Effector CD8-positive, alpha-beta T cell (primary cell): ENCODE measurements around the gene TAL1.
"Not testable (repeated sequence)": the region's sequence is repeated elsewhere in the genome, so short reads cannot be mapped to it uniquely, and the experiment has no call there.

ENCODE experiments used
- DNase-seq: peaks from one replicate; lab custom pipeline; 2025; lab: John Stamatoyannopoulos, UW

TAL1 gene

DNA sequence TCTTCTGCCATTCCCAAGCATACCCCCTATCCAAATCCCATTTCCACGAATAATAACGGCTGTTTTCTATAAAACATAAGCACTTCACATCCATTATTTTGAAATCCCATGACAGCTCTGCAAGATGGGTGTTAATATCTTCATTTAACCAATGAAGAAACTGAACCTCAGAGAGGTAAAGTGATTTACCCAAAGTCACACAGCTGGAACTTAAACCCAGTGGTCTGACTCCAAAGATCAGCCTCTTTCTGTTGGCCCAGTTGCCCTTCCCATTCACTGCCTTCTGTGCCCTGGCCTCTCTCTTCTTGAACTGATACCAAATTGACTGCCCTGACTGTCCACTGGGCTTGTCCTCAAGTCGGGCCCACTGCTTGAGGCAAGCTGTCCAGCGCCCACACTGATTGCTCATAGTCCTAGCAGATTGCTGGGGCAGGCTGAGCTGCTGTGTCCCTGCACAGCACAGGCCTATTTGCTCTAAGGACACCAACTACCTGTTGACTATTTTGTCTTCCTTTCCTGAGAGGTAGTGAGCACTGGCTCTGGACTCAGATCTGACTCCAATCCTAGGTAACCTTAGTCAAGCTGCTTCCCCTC, 19.3 kb downstream of the TAL1 start:
- no peak for DNase-seq

DNA sequence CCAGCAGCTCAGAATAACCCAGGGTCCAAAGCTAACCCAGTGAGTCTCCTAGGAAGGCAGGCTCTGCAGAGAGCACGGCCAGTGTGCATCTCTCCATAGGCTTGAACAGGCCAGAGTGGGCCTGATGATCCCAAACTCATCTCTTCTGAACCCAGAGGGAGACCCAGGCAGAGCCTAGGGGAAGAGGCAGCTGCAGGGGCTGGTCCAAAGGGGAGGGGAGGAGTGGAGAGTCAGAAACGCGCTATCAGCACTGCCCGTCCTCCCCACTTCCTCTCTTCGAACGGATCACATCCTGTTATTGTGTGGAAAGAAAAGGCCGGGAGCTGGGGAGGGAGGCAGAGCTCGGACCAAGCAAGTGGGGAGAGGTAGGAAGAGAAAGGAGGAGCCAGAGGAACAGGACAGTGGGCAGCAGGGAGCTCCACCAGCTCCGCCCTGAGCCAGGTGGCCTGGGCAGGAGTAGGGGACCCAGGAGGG, 20.2 kb downstream of the TAL1 start:
- no peak for DNase-seq

DNA sequence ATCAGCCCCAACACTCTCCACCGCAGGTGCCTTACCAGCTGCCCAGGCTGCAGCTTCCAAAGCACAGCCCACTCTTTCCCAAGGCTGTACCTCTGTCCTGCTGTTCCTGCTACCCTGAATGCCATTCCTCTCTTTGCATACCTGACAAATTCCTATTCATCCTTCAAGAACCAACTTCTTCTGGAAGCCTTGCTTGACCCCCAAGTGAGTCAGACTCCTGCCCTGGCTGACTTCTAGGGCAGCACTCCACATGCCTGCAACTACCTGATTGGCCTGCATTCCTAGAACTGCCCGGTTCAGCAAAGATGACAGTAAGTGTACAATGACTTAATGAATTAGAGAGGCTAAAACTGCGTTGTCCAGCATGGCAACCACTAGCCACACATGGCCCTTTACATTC, 21.4 kb downstream of the TAL1 start:
- no peak for DNase-seq

DNA sequence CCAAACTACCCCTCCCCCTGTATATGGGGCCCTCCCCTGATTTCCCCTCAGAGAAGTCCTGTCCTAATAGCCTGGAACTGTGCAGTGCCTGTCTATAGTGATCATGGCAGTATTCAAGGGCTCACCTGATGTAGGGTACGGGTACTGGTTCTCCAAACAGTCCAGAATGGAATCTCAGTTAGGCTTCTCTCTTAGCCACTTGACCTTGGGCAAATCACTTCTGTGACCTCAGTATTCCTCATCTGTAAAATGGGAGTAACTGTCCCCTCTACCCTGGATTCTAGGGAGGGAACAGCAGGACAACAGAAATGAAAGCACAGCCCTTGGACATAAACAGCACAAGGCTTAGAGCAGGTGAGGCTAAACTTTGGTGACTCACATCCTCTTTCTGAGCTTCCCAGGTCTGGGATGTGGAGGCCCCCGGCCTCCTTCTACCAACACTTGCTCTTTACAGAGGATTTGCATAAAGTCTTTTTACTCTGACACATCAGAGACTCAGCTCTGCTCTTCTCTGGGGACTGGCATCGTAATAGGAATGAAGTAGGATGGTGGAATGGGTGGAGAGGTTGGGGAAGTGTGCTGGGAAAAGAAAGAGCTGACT, 22.2 kb downstream of the TAL1 start:
- DNase-seq: no peak

DNA sequence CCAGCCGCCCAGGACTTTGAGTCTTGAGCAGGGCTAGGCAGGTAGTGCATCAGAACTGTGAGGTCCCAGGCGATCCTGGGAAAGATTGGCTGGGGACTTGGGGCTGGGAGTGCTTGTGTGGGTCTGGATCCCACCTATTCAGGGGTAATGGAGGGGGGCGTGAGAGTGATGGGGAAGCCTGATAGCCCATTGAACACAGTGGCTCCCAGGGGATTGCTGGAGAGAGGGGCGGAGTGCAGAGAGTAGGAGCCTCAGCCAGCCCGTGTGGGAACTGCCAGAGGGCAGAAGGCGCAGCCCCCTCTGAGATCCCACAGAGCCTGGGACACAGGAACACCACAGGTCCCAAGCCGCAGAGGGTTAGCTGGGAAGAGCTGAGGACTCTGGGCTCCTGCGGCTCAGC, 22.9 kb downstream of the TAL1 start:
- DNase-seq: no peak

DNA sequence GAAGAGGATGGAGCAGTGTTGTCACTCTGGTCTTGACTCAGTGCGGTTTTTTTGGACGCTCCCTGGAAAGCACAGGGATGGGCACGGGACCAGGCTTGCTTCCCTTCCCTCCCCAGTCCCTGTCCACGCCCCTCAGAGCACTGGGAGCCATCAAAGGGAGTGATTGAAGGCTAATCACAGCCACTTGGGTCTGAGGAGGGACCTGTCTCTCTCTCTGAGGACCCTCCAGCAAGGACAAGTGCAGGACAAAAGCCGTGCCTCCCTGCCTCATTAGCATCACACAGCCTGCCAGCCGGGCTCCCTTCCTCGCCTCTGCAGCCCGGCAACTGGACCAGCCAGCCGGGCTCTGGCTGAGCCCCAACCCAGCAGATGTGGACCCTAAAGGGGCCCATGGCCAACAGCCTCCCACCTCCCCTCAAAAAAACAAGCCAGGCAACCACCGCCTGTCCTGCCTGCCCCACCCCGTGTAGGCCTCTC, 23.6 kb downstream of the TAL1 start:
- no peak for DNase-seq

DNA sequence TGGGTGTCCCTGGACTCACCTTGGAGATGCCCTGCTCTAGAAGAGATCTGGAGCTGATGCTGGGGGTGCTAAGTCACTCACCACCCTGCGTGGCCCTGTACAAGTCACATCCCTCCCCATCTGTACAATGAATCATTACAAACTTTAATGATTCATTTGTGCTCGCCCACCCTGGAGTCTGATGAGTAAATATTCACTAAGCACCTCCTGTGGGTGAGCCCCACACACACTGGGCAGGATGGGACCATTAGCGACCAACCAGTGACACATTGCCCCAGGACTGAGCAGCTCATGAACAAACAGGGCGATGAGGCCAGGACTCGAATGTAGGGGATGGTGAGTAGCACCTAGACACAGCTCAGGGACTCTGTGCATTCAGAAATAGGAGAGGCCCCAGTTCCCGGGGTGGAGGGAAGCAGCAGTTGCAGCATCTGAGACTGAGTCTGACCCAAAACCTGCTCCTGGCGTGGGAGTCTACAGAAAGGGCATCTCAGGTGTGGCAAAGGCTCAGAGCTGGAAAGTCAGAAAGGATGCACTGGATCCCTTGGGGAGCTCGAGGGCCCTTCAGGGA, 24.1 kb downstream of the TAL1 start:
- DNase-seq: no peak

DNA sequence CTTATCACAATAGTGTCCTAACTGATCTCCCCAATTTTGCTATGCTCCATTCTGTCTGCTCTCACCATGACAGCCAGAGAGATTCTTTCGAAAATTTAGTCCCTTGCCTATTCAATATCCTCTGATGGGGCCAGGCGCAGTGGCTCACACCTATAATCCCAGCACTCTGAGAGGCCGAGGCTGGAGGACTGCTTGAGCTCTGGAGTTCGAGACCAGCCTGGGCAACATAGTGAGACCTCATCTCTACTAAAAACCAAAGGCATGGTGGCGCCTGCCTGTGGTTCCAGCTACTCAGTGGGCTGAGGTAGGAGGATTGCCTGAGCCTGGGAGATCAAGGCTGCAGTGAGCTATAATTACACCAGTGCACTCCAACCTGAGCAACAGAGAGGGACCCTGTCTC, 26.1 kb downstream of the TAL1 start:
- DNase-seq: no peak

DNA sequence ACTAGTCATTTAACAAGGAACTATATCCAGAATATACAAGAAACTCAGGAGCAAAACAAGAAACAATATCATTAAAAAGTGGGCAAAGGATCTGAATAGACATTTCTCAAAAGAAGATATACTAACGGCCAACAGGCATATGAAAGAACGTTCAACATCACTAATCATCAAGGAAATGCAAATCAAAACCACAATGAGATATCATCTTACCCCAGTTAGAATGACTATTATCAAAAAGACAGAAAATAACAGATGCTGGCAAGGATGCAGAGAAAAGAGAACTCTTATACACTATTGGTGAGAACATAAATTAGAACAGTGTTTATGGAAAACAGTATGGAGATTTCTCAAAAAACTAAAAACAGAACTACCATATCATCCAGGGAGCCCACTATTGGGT, 28.5 kb downstream of the TAL1 start:
- not testable (repeated sequence) for DNase-seq

DNA sequence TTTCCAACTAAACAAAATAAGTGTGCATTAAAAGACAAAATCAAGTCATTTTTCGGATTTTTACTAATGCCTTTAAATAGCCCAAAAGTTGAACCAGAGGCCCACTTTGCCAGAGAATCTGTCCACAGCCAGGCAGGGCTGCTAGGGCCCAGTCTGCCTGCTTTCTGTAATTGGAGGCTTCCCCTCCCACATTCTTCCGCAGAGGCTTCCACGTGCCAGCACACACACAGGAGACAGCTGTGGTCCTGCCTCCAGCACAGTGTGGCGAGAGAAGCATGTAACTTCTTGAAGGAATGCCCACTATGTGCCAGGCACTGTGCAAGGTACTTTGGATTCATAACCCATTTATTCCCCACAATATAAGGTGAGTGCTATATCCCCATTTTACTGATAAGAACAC, 30.8 kb downstream of the TAL1 start:
- DNase-seq: no peak

DNA sequence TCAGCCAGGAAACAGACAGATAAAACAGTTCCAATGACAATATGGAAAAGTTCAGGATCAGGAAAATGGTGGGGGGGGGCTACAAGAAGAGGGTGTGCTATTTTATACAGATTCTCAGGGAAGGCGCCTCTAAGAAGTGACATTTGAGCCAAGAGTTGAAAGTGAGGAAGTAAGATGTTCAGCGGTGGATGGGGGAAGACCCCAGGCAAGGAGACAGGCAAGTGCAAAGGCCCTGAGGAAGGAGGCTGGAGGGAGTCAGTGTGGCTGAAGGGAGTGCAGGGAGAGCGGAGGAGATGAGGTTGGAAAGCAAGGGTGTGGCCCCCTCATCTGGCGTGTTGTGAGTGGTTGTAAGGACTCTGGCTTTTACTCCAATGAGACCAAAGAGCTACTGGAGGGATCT, 33.8 kb downstream of the TAL1 start:
- DNase-seq: no peak

DNA sequence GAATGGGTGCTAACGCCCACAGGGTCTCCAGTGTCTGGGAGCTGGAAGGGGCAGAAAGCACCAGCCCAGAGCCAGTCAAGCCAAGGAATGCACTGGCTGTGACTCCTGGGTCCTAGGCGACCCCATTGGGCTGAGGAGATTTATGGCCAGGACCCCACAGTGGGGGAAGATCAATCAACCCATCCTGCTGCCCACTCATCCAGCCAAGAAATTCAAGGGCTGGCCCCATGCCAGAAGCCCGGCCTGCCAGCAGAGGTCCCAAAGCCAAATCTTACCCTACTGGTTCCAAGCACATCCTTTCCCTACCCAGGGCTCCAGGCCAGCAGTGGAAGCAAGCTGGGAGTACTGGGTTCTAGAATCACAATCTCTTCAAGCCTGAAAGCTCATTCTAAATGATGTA, 35.4 kb downstream of the TAL1 start:
- DNase-seq: no peak

DNA sequence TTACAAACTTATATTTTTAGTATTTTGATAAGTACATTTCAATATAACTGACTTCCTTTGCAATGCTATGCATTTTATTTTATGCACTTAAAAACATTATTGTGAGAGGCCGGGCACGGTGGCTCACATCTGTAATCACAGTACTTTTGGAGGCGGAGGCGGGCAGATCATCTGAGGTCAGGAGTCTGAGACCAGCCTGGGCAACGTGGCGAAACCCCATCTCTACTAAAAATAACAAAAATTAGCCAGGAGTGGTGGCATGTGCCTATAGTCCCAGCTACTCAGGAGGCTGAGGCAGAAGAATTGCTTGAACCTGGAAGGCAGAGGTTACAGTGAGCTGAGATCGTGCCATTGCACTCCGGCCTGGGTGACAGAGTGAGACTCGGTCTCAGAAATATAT, 36.0 kb downstream of the TAL1 start:
- DNase-seq: not testable (repeated sequence)

DNA sequence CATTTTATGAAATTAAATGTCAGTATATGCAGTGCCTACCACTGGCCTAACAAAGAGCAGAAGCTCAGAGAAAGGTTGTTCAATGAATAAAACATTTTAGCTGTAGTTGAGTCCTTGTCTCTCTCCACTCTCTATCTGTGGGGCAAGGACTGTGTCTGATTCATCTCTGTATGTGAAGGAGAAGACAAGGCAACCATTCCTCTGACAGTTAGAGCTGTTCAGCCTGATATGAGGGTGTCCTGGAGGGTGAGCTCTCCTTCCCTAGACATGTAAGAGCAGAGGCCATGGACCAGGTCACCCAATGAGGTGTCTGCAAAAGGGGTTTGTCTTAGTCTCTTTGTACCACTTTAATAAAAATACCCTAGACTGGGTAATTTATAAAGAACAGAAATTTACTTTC, 37.7 kb downstream of the TAL1 start:
- no peak for DNase-seq

DNA sequence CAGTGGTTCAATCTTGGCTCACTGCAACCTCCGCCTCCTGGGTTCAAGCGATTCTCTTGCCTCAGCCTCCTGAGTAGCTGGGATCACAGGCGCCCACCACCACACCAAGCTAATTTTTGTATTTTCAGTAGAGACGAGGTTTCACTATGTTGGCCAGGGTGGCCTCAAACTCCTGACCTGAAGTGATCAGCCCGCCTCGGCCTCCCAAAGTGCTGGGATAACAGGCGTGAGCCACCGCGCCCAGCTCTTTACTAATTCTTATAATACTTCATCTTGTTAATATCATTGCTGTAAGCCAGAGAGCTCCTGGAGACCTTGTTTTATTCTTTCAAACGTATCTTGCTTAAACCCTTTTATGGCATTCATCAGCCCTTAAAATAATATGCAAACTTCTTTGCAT, 38.5 kb downstream of the TAL1 start:
- DNase-seq: not testable (repeated sequence)

DNA sequence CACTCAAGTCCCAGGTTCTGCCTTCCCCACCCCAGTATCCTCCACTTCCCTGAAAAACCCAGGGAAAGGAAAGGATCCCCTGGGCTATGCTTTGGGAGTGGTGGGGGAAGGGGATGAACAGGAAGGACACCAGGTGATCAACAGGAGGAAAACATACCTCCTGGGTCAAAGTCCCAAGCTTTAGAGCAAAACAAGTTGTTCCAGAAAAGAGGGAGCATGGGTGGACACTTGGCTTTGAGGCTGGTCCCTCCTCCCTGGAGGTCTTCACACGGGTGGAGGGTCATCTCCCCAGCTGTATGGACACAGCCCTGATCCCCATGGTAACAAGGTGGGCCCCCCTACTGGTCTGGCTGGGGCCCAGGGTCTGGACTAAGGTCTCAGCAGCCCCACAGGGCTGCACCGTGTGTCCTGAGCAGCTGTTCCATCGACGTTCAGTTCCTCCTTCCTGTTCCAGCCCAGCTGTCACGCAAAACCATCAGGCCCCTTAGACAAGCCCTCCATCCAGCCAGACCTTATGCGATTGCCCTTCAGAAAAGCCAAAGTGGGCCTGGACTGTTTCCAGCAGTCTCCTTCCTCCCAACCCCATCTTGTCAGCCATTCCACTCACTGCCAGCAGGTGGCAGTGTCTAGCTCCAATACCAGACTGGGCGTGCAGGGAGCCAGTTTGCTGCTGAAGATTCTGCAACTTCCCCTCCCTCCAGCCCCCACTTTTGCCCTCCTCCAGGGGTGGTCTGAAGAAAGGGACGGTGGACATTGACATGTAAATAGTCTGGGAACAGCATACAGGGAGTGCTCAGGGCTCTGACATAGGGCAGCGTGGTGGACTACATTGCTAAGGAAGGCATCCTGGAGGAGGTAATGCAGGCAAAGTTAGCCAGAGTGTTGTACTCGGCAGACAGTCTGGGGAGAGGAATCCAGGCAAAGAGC, 39.3 kb downstream of the TAL1 start:
- DNase-seq: peak; percentile 35

DNA sequence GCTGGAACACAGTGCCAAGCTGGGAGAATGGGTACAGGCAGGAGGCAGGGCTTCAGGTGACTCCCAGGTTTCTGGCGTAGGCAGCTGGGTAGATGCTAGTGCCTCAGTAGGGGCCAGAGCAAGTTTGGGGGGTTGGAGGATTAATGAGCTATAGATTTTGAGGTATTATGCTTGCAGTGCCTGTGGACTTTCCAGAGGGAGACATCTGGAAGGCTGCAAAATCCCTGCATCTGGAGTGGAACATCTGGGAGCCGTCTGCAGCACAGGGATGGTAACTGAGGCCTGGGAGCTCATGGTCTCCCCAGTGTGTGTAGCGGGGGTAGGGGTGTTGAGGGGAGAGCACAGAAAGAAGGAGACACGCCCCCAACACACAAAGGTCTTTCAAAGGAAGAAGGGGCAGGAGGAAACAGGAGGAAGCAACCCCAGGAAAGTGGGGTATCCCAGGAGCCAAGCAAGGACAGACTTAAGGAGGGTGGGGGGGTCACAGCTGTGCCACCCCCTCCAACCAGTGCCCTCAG, 40.0 kb downstream of the TAL1 start:
- no peak for DNase-seq

DNA sequence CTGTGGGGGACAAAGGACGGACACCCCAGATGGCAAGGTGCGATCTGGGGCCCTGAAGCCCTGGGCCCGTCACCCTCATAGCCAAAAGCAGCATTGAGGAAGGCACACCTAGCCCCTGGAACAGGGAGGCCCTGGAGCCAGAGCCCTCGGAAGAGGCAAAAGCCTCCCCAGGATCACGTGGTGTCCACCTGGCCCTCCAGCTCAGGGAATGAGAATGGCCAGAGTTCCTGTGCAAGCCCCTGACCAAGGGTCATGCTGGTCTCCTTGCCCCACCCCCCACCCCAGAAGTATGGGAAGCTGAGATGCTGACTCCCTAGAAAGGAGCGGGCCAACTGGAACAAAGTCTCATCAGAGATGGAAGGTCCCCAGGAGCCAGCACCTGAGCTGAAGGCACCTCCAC, 41.2 kb downstream of the TAL1 start:
- no peak for DNase-seq

DNA sequence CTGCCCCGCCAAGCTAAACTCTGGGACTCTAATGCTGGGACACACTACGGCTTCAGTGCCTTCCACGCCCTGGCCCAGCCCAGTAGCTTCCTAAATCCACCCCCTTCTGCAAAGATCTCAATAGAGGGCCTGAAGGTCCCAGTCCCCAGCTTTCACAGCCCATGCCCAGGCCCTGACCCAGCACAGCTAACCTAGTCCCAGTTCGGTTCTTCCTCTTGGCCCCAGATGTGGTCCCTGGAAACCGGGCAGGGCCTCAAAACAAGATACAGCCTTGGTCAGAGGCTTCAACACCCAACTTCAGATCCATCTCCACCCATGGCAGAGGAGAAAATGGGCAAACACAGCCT, 41.5 kb downstream of the TAL1 start:
- DNase-seq: no peak

DNA sequence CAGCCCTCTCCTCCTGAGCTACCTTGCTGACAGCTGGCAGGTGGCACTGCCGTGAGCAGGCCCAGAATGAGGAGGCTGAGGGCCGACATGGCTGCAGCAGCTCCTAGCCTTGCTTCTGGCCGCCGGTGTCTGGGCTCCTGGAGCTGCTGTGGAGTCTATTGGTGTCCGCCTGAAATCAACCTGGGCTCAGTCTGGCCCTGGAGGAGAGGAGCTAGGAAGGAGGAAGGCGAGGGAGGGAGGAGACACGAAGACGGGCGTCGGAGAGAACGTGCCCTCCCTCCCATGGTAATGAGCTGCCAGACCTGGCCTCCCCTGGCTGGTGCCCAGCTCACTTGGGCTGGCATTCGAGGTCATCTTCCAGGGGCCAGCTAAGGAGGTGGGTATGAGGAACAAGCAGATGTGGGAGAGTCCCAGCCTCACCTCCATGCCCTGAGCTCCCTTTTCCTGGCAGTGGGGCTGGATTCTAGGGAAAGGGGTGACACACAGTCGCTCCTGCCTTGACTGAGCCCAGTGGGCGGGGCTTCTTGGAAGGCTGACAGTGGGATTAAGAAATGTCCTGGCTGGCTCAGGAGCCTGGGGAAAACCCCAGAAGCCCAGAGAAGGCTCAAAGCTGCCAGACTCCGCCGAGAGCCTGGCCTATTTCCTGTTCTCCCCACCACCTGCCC, 42.0 kb downstream of the TAL1 start, which contains the start of gene PDZK1IP1:
PDZK1IP1 (minus strand) TSS at position 193 of the 665 bp plus-strand sequence; CDS start at position 89, 104 bp downstream.
- DNase-seq: no peak
